Measurements from ENCODE around the gene IL32. TPM values are rescaled to one million over a fixed set of nuclear protein-coding genes. Genes with fewer than 3 reads are reported as not detected.

IL32 gene
- polyA plus RNA-seq, 4 donors: 127 to 1,061 (median 507) TPM

DNA sequence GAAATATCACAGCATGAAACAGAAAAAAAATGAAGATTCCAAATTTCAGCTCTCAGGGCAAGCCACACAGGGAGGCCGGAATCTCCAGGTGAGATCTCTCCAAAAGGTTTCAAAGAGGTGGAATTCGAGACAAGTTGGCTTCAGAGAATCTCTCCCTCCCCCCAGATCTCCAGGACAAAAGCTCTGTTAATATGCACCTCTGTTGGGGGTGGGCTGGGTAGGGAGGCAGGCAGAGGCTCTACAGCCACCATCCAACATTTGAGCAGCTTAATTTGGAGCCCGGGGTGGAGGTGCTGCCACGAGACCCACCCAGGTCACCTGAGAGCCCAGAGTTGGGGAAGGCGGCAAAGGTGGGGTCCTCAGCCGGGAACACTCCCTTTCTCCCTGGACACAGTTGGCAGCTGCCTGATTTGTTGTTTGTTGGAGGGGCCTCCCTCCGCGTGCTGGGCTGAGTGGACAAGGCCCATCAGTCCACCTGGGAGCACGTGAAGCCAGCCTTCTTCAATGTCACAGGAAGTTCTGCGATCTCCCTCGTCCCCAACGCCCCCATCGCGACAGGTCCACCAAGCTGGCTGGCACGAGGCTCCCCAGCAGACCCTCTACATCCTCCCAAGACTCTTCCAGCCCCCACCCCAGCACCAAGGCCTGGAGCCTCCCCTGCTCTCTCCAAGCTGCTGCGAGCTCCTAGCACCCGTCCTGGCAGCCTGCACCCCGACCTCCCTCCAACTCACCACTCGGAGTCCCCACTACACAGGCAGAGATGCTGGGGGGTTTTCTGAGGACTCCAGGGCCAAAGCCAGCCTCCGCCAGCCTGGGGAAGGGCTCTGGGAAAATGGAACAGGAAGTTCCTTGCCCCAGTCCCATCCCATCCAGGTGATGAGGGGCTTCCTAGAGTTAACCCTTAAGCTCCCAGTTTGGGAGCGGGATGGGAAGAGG lies 33.3 kb downstream of the IL32 start, which contains the start of gene ZSCAN10:
TSS of gene ZSCAN10 (minus strand) at position 836 of the 936 bp plus-strand sequence. CDS start 6,357 bp downstream, outside the sequence.
- WGBS, 3 donors: 56 to 64% (median 57%) methylated on average over 19 to 21 of the region's 21 CpGs
- Histone ChIP-seq H3K36me3 (ENCODE audit: control insufficient read depth in 3 of 3, insufficient read depth in 2 of 3, low read depth in 1 of 3, low read length in 3 of 3) (no peaks in the 10 kb centered on the region), H3K4me3 (ENCODE audit: low read depth in 1 of 3, low read length in 3 of 3) (peak within 1 kb of the TSS in 1 of 3 donors; percentile 9), H3K27ac (ENCODE audit: low read depth in 1 of 3, low read length in 2 of 3) (no peak within 1 kb of the TSS), H3K27me3 (ENCODE audit: control insufficient read depth in 3 of 3, insufficient read depth in 3 of 3, low read length in 3 of 3) (peaks cover 0 to 36% (median 0%) of the 10 kb centered on the region in 3 donors), H3K9me3 (ENCODE audit: control insufficient read depth in 2 of 2, insufficient read depth in 1 of 2, low read depth in 1 of 2, low read length in 1 of 2) (no peaks in the 10 kb centered on the region), H3K4me1 (ENCODE audit: control insufficient read depth in 3 of 3, insufficient read depth in 2 of 3, low read depth in 1 of 3, low read length in 2 of 3) (peaks cover 0 to 10% (median 0%) of the 10 kb centered on the region in 3 donors)
- DNase-seq (no peak), FAIRE-seq (no peak)

DNA sequence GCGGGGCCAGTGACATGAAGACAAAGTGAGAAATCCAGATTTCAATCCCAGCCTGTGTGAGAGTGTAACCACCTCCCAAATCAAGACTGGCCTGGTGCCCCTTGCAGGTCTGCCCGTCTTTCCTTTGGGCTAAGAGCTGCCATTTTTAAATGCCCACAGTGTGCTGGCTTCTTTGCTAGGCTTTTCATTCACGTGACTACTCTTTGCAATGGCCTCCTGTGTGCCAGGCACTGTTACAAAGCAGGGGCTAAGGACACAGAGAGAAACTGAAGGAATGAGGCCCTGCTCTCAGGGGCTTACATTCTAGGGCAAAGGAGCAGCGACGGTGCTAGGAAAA lies 33.9 kb downstream of the IL32 start:
- Histone ChIP-seq H3K4me3 (ENCODE audit: low read depth in 1 of 3, low read length in 3 of 3) (no peak overlapping the region), H3K27ac (ENCODE audit: low read depth in 1 of 3, low read length in 2 of 3) (no peak overlapping the region), H3K36me3 (ENCODE audit: control insufficient read depth in 3 of 3, insufficient read depth in 2 of 3, low read depth in 1 of 3, low read length in 3 of 3) (no peaks in the 10 kb centered on the region), H3K27me3 (ENCODE audit: control insufficient read depth in 3 of 3, insufficient read depth in 3 of 3, low read length in 3 of 3) (peaks cover 0 to 36% (median 0%) of the 10 kb centered on the region in 3 donors), H3K4me1 (ENCODE audit: control insufficient read depth in 3 of 3, insufficient read depth in 2 of 3, low read depth in 1 of 3, low read length in 2 of 3) (peaks cover 0 to 10% (median 0%) of the 10 kb centered on the region in 3 donors), H3K9me3 (ENCODE audit: control insufficient read depth in 2 of 2, insufficient read depth in 1 of 2, low read depth in 1 of 2, low read length in 1 of 2) (no peaks in the 10 kb centered on the region)
- DNase-seq (no peak), FAIRE-seq (no peak)
- WGBS, 3 donors: 54 to 76% (median 63%) methylated on average over 5 of the region's 5 CpGs

DNA sequence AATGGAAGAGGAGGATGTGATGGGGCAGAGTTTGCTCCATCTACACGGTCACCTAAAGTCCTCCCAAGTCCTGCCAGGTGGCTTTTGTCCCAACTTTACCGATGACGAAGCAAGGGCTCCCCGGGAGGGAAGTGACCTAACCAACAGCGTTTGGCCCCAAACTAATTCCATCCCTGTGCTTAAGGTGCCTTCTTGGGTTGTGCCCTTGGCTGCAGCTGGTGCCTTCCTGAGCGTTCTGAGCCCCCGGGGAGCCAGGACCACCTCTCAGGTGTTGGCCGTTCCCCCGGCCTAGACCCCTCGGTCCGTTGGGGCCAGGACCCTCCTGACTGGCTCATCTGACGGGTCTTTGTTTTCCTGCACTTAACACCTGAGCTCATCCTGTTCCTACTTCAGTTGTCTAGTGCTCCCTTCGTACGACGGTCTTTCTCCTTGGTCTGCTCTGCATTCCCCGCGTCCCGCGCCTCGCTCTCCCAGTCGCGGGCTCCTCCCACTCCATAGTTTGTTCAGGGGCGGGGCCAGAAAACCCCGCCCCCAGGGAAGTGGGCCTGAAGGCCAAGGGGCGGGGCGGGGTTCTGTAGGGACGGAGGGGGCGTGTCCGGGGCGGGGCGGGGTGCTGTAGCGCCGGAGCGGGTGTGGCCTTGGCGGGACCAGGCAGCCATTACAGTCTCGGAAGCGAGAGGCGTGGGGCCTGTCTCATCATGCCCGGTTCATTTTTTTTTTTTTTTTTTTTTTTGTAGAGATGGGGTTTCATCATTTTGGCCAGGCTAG lies 34.5 kb downstream of the IL32 start:
- Histone ChIP-seq H3K4me3 (ENCODE audit: low read depth in 1 of 3, low read length in 3 of 3) (peak overlapping the region in 1 of 3 donors; percentile 9), H3K9me3 (ENCODE audit: control insufficient read depth in 2 of 2, insufficient read depth in 1 of 2, low read depth in 1 of 2, low read length in 1 of 2) (no peaks in the 10 kb centered on the region), H3K36me3 (ENCODE audit: control insufficient read depth in 3 of 3, insufficient read depth in 2 of 3, low read depth in 1 of 3, low read length in 3 of 3) (no peaks in the 10 kb centered on the region), H3K27ac (ENCODE audit: low read depth in 1 of 3, low read length in 2 of 3) (no peak overlapping the region), H3K4me1 (ENCODE audit: control insufficient read depth in 3 of 3, insufficient read depth in 2 of 3, low read depth in 1 of 3, low read length in 2 of 3) (peaks cover 0 to 10% (median 0%) of the 10 kb centered on the region in 3 donors), H3K27me3 (ENCODE audit: control insufficient read depth in 3 of 3, insufficient read depth in 3 of 3, low read length in 3 of 3) (peaks cover 0 to 36% (median 0%) of the 10 kb centered on the region in 3 donors)
- FAIRE-seq (no peak), DNase-seq (peak; percentile 94 to 96)
- 1 to 9% (median 6%) methylated on average over 37 to 39 of the region's 39 CpGs for WGBS, 3 donors

DNA sequence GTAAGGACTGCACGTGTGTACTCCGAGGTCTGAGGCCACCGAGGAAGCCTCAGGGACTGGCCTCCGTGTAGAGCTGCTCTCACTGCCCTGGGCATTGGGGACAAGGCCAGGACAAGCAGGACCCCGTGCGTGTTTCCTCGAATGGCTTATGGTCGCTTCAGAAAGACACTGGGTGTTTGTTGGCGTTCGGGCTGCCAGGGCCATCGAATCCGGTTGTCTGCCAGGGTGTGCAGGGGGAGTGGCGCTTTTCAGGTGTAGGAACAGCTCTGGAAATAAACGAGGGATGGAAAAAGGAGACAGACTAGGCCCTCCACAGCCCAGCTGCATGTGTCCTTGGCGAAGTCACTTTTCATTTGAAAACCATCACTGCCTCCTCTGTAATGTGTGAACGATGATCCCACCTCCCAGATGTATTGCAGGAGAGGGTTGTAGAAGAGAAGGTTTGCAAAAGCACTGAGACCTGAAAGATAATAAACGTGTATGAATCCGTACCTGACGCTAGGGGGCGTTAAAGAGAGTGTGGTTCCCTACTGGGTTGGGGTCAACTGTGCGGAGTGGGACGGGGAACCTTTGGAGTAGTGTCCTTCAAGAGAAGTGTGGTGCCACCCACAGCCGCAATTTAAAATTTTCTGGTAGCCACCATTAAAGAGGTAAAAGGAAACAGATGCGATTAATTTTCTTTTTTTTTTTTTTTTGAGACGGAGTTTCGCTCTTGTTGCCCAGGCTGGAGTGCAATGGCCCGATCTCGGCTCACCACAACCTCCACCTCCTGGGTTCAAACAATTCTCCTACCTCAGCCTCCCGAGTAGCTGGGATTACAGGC lies 35.8 kb downstream of the IL32 start:
- FAIRE-seq: no peak
- DNase-seq: peak; percentile 46 to 67
- H3K4me1 ChIP-seq (ENCODE audit: control insufficient read depth in 3 of 3, insufficient read depth in 2 of 3, low read depth in 1 of 3, low read length in 2 of 3): peaks cover 0 to 16% (median 0%) of the 10 kb centered on the region in 3 donors
- H3K9me3 ChIP-seq (ENCODE audit: control insufficient read depth in 2 of 2, insufficient read depth in 1 of 2, low read depth in 1 of 2, low read length in 1 of 2): no peaks in the 10 kb centered on the region
- H3K36me3 ChIP-seq (ENCODE audit: control insufficient read depth in 3 of 3, insufficient read depth in 2 of 3, low read depth in 1 of 3, low read length in 3 of 3): no peaks in the 10 kb centered on the region
- no peak overlapping the region for H3K4me3 ChIP-seq (ENCODE audit: low read depth in 1 of 3, low read length in 3 of 3)
- peaks cover 0 to 34% (median 0%) of the 10 kb centered on the region in 3 donors for H3K27me3 ChIP-seq (ENCODE audit: control insufficient read depth in 3 of 3, insufficient read depth in 3 of 3, low read length in 3 of 3)
- H3K27ac ChIP-seq (ENCODE audit: low read depth in 1 of 3, low read length in 2 of 3): peak overlapping the region in 1 of 3 donors; percentile 1
- 51 to 53% (median 53%) methylated on average over 25 to 29 of the region's 29 CpGs for WGBS, 3 donors

DNA sequence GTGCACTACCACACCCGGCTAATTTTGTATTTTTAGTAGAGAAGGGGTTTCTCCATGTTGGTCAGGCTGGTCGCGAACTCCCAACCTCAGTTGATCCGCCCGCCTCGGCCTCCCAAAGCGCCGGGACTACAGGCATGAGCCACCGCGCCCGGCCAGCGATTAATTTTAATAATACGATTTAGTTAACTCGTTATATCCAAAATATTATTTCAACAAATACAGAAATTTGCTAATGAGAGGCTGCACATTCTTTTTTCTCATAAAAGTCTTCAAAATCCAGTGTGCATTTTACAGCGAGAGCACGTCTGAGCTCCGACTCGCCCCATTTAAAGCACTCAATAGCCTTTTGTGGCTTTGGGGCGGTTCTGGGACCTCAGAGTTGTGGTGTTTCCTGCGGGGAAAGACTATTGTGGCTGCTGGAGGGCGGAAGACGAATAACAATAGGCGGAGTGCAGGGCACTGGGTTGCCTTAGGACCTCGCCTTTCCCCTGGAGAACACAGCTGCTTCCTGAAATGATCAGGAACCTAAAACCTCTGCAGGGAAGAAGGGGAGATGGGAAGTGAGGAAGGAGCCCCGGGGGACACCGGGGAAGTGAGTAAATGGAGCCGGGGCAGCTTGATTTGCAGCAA lies 36.5 kb downstream of the IL32 start:
- FAIRE-seq (no peak), DNase-seq (no peak)
- H3K9me3 ChIP-seq (ENCODE audit: control insufficient read depth in 2 of 2, insufficient read depth in 1 of 2, low read depth in 1 of 2, low read length in 1 of 2): no peaks in the 10 kb centered on the region
- peak overlapping the region in 1 of 3 donors; percentile 27 for H3K27ac ChIP-seq (ENCODE audit: low read depth in 1 of 3, low read length in 2 of 3)
- H3K36me3 ChIP-seq (ENCODE audit: control insufficient read depth in 3 of 3, insufficient read depth in 2 of 3, low read depth in 1 of 3, low read length in 3 of 3): no peaks in the 10 kb centered on the region
- H3K4me1 ChIP-seq (ENCODE audit: control insufficient read depth in 3 of 3, insufficient read depth in 2 of 3, low read depth in 1 of 3, low read length in 2 of 3): peaks cover 0 to 16% (median 0%) of the 10 kb centered on the region in 3 donors
- H3K27me3 ChIP-seq (ENCODE audit: control insufficient read depth in 3 of 3, insufficient read depth in 3 of 3, low read length in 3 of 3): peaks cover 0 to 30% (median 0%) of the 10 kb centered on the region in 3 donors
- no peak overlapping the region for H3K4me3 ChIP-seq (ENCODE audit: low read depth in 1 of 3, low read length in 3 of 3)
- 47 to 77% (median 67%) methylated on average over 27 of the region's 27 CpGs for WGBS, 3 donors

DNA sequence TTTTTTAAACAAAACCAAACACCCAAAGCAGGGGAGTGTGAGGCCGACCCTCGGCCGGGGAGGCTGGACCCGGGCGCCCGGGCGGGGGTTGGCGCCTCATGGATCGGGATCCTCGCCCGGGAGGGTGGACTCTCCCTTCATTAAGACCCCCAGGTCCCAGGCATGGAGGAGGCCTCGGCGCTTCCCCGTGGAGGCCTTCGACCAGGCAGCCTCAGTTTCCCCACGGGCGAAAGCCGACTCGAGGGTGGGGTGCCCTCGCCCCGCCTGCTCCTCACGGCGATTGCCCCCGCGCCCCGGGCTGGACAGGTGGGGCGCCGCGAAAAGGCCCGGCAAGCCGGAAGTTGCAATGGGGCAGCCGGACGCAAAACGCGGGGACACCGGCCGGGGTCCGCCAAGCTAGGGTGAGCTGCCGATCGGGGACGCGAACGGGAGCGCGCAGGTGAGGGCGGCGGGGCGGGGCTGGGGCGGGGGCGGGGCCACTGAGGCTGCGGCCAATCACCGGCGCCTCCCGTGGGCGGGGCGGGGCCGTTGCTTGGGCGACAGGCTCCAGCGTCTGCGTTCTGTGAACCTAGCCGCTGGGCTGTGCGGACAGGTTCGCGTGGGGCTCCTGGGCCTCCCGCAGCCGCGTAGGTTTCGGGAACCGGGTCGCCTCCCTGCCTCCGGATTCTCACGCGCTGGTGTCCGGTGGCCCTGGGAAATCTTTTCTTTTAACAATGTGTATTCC lies 40.9 kb downstream of the IL32 start:
- FAIRE-seq: no peak
- 0 to 1% (median 1%) methylated on average over 48 to 74 of the region's 74 CpGs for WGBS, 3 donors
- H3K4me3 ChIP-seq (ENCODE audit: low read depth in 1 of 3, low read length in 3 of 3): peak overlapping the region; percentile 24 to 90 (median 75)
- peaks cover 0 to 11% (median 0%) of the 10 kb centered on the region in 3 donors for H3K4me1 ChIP-seq (ENCODE audit: control insufficient read depth in 3 of 3, insufficient read depth in 2 of 3, low read depth in 1 of 3, low read length in 2 of 3)
- H3K9me3 ChIP-seq (ENCODE audit: control insufficient read depth in 2 of 2, insufficient read depth in 1 of 2, low read depth in 1 of 2, low read length in 1 of 2): no peaks in the 10 kb centered on the region
- H3K27me3 ChIP-seq (ENCODE audit: control insufficient read depth in 3 of 3, insufficient read depth in 3 of 3, low read length in 3 of 3): no peaks in the 10 kb centered on the region
- H3K36me3 ChIP-seq (ENCODE audit: control insufficient read depth in 3 of 3, insufficient read depth in 2 of 3, low read depth in 1 of 3, low read length in 3 of 3): no peaks in the 10 kb centered on the region
- peak; percentile 91 to 96 for DNase-seq
- peak overlapping the region; percentile 70 to 88 (median 83) for H3K27ac ChIP-seq (ENCODE audit: low read depth in 1 of 3, low read length in 2 of 3)
